GM12892 (cell line): Measurements from ENCODE around the gene NUDT8.

Experiments used
- POLR2A ChIP-seq: IDR thresholded peaks from 2 replicates; pipeline ENCODE4 v1.6.1; 2011; ENCODE audit warnings: low read depth, low read length, control low read depth
- TAF1 ChIP-seq: IDR thresholded peaks from 2 replicates; pipeline ENCODE4 v1.6.1; 2011; ENCODE audit warnings: low read depth, mild to moderate bottlenecking, control low read depth, low read length, borderline replicate concordance

- TF ChIP-seq POLR2A (no peak), TAF1 (no peak)
Measured at GRCh38 chr11:67673358-67673757, 43.6 kb upstream of the NUDT8 start.
